Right lobe of liver (tissue), 4 donors: ENCODE results near the gene TF.

Experiments
- CTCF ChIP-seq, 4 donors: fragments of 200-600 bp in 3 of 4; fragments of 450-650 bp in 1 of 4; IDR thresholded peaks; one replicate each; pipeline versions ENCODE4 v1.5.1 to v1.8.0; 2016 to 2022; ENCODE audit warnings: antibody characterized with exemption in 4 of 4, mild to moderate bottlenecking in 2 of 4
- POLR2A ChIP-seq: fragments of 450-650 bp; IDR thresholded peaks from one replicate; pipeline ENCODE4 v1.6.1; 2017; ENCODE audit warnings: antibody characterized with exemption, mild to moderate bottlenecking
- donor health status: DM: no; HTN: no; CAD: no.
- donor health status: DM: no; HTN: no; CAD: no.
- donor health status: DM: no; HTN: yes; CAD: no.

- no peak for TF ChIP-seq POLR2A
- no peak for TF ChIP-seq CTCF (IDR thresholded peaks at IDR 0.05)
These were observed 33.5 kb downstream of the TF start for GRCh38 chr3:133779626-133780203.
